DND-41 (cell line): ENCODE results near the gene CMSS1.

ENCODE experiments used
- ATAC-seq: fragments of 200-7000 bp; cut with Tn5 transposase; 3 replicates; pipeline ENCODE4 v1.9.1; 2021; ENCODE audit warnings: low read depth; ENCODE audit not compliant: insufficient read depth
- DNase-seq: peaks from one replicate; pipeline ENCODE4 v3.0.0-alpha.2; 2020
- H2AFZ ChIP-seq: 2 replicates; pipeline ENCODE4 v1.6.0; 2012; ENCODE audit warnings: low read depth, low read length
- H3K27ac ChIP-seq: 2 replicates; pipeline ENCODE4 v1.5.1; 2012; ENCODE audit warnings: low read length, inconsistent platforms
- H3K27me3 ChIP-seq: fragments of 200-600 bp; sonication (generic); 2 replicates; pipeline ENCODE4 v1.6.0; 2012; ENCODE audit warnings: low read length, mild to moderate bottlenecking, inconsistent platforms; ENCODE audit not compliant: insufficient read depth, poor library complexity
- H3K36me3 ChIP-seq: 2 replicates; pipeline ENCODE4 v1.5.1; 2012; ENCODE audit warnings: low read length, inconsistent platforms; ENCODE audit not compliant: insufficient read depth
- H3K4me1 ChIP-seq: 2 replicates; pipeline ENCODE4 v1.5.1; 2012; ENCODE audit warnings: mild to moderate bottlenecking, low read length; ENCODE audit not compliant: insufficient read depth
- H3K4me2 ChIP-seq: 2 replicates; pipeline ENCODE4 v1.6.0; 2012; ENCODE audit warnings: mild to moderate bottlenecking, moderate library complexity, low read length, inconsistent platforms; ENCODE audit not compliant: insufficient read depth
- H3K4me3 ChIP-seq, 2 experiments: fragments of 200-600 bp in 1 of 2; shearing (Covaris generic) in 1 of 2; 2 replicates each; pipeline ENCODE4 v1.5.1; 2012 to 2016; ENCODE audit warnings: inconsistent platforms in 2 of 2, low read length in 2 of 2, mild to moderate bottlenecking in 2 of 2, low read depth in 1 of 2, moderate library complexity in 1 of 2
- H3K79me2 ChIP-seq: 2 replicates; pipeline ENCODE4 v1.6.0; 2012; ENCODE audit warnings: low read length, inconsistent platforms; ENCODE audit not compliant: insufficient read depth
- H3K9ac ChIP-seq: 2 replicates; pipeline ENCODE4 v1.6.0; 2012; ENCODE audit warnings: low read depth, mild to moderate bottlenecking, inconsistent platforms, low read length, moderate library complexity
- H3K9me3 ChIP-seq: 2 replicates; pipeline ENCODE4 v1.5.1; 2012; ENCODE audit warnings: low read length, moderate library complexity, mild to moderate bottlenecking, inconsistent platforms; ENCODE audit not compliant: insufficient read depth, severe bottlenecking
- H4K20me1 ChIP-seq: 2 replicates; pipeline ENCODE4 v1.6.0; 2012; ENCODE audit warnings: low read length; ENCODE audit not compliant: insufficient read depth
- EZH2 ChIP-seq: IDR thresholded peaks from 3 replicates; pipeline ENCODE4 v1.6.1; 2012; ENCODE audit warnings: borderline replicate concordance, low read depth, mild to moderate bottlenecking, moderate library complexity, low read length, inconsistent platforms; ENCODE audit not compliant: severe bottlenecking
- TF ChIP-seq, protein P1 (sequence below): IDR thresholded peaks from 2 replicates; pipeline ENCODE4 v1.5.1; 2012; ENCODE audit warnings: borderline replicate concordance, low read length, moderate library complexity, mild to moderate bottlenecking; ENCODE audit not compliant: poor library complexity, severe bottlenecking; ENCODE audit errors: extremely low read depth

Gene CMSS1

DNA sequence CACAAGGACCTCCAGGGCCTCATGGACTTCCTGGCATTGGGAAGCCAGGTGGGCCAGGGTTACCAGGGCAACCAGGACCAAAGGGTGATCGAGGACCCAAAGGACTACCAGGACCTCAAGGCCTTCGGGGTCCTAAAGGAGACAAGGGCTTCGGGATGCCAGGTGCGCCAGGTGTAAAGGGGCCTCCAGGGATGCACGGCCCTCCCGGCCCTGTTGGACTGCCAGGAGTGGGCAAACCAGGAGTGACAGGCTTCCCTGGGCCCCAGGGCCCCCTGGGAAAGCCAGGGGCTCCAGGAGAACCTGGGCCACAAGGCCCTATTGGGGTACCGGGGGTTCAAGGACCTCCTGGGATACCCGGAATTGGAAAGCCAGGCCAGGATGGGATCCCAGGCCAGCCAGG lies 23.2 kb upstream of the CMSS1 start:
- Histone ChIP-seq H3K4me1 (no peaks in the 10 kb centered on the region), H3K4me3 (no peak overlapping the region), H3K9ac (no peak overlapping the region), H3K27ac (no peak overlapping the region), H3K27me3 (peaks cover 4% of the 10 kb centered on the region), H2AFZ (no peak overlapping the region), H3K36me3 (no peaks in the 10 kb centered on the region), H3K4me2 (no peak overlapping the region), H3K9me3 (no peaks in the 10 kb centered on the region), H4K20me1 (no peaks in the 10 kb centered on the region), H3K79me2 (no peaks in the 10 kb centered on the region)
- ATAC-seq (no peak), DNase-seq (no peak)
- TF ChIP-seq EZH2, result no peak
- TF ChIP-seq, protein P1, sequence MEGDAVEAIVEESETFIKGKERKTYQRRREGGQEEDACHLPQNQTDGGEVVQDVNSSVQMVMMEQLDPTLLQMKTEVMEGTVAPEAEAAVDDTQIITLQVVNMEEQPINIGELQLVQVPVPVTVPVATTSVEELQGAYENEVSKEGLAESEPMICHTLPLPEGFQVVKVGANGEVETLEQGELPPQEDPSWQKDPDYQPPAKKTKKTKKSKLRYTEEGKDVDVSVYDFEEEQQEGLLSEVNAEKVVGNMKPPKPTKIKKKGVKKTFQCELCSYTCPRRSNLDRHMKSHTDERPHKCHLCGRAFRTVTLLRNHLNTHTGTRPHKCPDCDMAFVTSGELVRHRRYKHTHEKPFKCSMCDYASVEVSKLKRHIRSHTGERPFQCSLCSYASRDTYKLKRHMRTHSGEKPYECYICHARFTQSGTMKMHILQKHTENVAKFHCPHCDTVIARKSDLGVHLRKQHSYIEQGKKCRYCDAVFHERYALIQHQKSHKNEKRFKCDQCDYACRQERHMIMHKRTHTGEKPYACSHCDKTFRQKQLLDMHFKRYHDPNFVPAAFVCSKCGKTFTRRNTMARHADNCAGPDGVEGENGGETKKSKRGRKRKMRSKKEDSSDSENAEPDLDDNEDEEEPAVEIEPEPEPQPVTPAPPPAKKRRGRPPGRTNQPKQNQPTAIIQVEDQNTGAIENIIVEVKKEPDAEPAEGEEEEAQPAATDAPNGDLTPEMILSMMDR, result no peak

DNA sequence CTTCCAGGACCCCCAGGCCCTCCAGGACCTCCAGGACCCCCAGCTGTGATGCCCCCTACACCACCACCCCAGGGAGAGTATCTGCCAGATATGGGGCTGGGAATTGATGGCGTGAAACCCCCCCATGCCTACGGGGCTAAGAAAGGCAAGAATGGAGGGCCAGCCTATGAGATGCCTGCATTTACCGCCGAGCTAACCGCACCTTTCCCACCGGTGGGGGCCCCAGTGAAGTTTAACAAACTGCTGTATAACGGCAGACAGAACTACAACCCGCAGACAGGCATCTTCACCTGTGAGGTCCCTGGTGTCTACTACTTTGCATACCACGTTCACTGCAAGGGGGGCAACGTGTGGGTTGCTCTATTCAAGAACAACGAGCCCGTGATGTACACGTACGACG lies 22.1 kb upstream of the CMSS1 start:
- no peaks in the 10 kb centered on the region for H3K9me3 ChIP-seq
- H3K4me1 ChIP-seq, result no peaks in the 10 kb centered on the region
- H3K79me2 ChIP-seq, result no peaks in the 10 kb centered on the region
- no peaks in the 10 kb centered on the region for H3K27me3 ChIP-seq
- ATAC-seq, result no peak
- DNase-seq, result no peak
- no peak overlapping the region for H2AFZ ChIP-seq
- H3K36me3 ChIP-seq, result no peaks in the 10 kb centered on the region
- no peak overlapping the region for H3K27ac ChIP-seq
- no peak overlapping the region for H3K9ac ChIP-seq
- H4K20me1 ChIP-seq, result no peaks in the 10 kb centered on the region
- no peak overlapping the region for H3K4me2 ChIP-seq
- H3K4me3 ChIP-seq, result no peak overlapping the region
- no peak for TF ChIP-seq EZH2
- TF ChIP-seq, protein P1, result no peak

DNA sequence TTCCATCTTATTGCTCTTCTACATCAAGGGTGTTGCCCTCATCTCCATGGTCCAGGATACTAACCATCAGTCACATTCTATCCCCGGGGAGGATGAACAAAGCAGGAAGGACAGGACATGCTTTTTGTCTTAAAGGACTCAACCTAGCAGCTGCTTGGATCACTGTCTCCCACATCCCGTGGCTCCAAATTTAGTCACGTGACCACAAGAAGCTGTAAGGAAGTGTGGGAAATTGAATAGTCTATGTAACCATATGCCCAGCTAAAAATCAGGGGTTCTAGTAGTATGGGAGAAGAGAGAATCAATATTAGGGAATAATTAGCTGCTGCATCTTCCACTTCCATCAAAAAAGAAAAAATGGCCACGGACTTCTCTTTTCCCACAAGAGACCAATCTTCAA lies 18.2 kb upstream of the CMSS1 start:
- Histone ChIP-seq H2AFZ (no peak overlapping the region), H3K27me3 (no peaks in the 10 kb centered on the region), H3K4me1 (no peaks in the 10 kb centered on the region), H3K9me3 (no peaks in the 10 kb centered on the region), H3K36me3 (no peaks in the 10 kb centered on the region), H3K9ac (no peak overlapping the region), H3K4me3 (no peak overlapping the region), H3K27ac (no peak overlapping the region), H3K4me2 (no peak overlapping the region), H4K20me1 (no peaks in the 10 kb centered on the region), H3K79me2 (no peaks in the 10 kb centered on the region)
- ATAC-seq (no peak), DNase-seq (no peak)
- TF ChIP-seq, protein P1, result no peak
- TF ChIP-seq EZH2, result no peak

DNA sequence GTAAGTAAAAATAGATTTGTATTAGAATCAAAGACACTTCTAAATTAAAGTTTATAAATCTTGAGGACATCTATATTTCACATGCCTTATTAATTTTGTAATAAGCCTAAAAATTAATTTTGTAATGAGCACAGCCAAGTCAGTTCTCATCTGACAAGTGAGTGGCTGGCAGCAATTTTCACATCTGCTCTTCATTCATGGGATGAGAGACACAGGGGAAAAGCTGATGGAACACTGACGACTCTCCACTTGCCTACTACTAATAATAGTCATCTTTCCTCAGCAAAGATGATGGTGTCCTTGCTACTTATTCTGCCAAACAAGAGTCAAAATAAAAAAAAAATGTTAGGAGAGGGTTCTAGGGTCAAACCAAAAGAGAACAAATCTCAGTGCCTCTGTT lies 14.4 kb upstream of the CMSS1 start:
- H3K36me3 ChIP-seq, result no peaks in the 10 kb centered on the region
- H4K20me1 ChIP-seq, result no peaks in the 10 kb centered on the region
- no peaks in the 10 kb centered on the region for H3K27me3 ChIP-seq
- no peak overlapping the region for H2AFZ ChIP-seq
- peaks cover 8% of the 10 kb centered on the region for H3K9me3 ChIP-seq
- no peak overlapping the region for H3K27ac ChIP-seq
- DNase-seq (no peak), ATAC-seq (no peak)
- H3K79me2 ChIP-seq, result no peaks in the 10 kb centered on the region
- no peak for TF ChIP-seq EZH2
- TF ChIP-seq, protein P1, result no peak
- no peak overlapping the region for H3K4me2 ChIP-seq
- H3K4me1 ChIP-seq, result no peaks in the 10 kb centered on the region
- no peak overlapping the region for H3K4me3 ChIP-seq
- no peak overlapping the region for H3K9ac ChIP-seq
